ENCODE measurements around the gene APOL6.

DNA sequence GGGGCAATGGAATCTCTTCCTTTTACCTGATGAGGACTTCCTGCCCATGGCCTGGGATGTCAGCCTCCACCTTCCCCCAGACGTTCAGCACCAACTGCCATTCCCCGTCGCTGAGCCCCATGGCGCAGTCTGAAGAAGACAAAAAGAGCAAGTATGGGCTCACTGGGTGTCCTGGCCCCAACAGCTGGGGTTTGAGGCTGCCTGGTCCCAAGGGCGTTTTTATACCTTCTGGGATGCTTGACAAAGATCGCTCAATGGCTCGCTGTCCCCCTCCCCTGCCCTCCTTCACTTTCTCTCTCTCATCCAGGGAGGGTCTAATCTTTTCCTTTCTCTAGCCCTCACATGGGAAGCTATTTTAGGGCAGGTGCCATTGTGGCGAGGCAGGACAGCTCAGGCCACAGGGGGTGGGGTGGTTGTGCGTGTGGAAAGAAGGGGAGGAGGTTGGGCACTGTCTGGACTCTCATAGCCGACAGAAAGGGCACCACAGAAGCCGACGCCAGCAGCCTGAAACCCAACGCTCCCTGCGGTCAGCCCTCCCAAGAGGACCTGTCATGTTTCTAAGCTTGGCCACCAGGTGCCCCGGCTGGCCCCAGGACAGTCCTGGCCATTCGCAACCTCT lies 31.0 kb upstream of the APOL6 start, which contains the start of gene MB:
- TF ChIP-seq, protein P1, sequence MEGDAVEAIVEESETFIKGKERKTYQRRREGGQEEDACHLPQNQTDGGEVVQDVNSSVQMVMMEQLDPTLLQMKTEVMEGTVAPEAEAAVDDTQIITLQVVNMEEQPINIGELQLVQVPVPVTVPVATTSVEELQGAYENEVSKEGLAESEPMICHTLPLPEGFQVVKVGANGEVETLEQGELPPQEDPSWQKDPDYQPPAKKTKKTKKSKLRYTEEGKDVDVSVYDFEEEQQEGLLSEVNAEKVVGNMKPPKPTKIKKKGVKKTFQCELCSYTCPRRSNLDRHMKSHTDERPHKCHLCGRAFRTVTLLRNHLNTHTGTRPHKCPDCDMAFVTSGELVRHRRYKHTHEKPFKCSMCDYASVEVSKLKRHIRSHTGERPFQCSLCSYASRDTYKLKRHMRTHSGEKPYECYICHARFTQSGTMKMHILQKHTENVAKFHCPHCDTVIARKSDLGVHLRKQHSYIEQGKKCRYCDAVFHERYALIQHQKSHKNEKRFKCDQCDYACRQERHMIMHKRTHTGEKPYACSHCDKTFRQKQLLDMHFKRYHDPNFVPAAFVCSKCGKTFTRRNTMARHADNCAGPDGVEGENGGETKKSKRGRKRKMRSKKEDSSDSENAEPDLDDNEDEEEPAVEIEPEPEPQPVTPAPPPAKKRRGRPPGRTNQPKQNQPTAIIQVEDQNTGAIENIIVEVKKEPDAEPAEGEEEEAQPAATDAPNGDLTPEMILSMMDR (conservative IDR thresholded peaks at IDR 0.05; ENCODE audit: low read depth, low read length): no peak
- no peak for TF ChIP-seq POLR2A (IDR thresholded peaks at IDR 0.05; ENCODE audit: low read depth, low read length)
